ENCODE measurements around the gene NEDD4L.

The NEDD4L gene

GRCh38 chr18:58124475-58124874, 80.4 kb downstream of the NEDD4L start:
- no peak overlapping the region for H3K4me3 ChIP-seq (ENCODE audit: low read depth, low read length)
- TF ChIP-seq CTCF (IDR thresholded peaks at IDR 0.05; ENCODE audit: low read depth, low read length, missing control alignments), result no peak
- no peak for DNase-seq (ENCODE audit: low read depth)

- H3K4me3 ChIP-seq (ENCODE audit: low read depth, low read length), result no peak overlapping the region
- DNase-seq (ENCODE audit: low read depth), result no peak
- TF ChIP-seq CTCF (IDR thresholded peaks at IDR 0.05; ENCODE audit: low read depth, low read length, missing control alignments), result no peak
These were observed 81.2 kb downstream of the NEDD4L start for GRCh38 chr18:58125183-58125582.

DNA sequence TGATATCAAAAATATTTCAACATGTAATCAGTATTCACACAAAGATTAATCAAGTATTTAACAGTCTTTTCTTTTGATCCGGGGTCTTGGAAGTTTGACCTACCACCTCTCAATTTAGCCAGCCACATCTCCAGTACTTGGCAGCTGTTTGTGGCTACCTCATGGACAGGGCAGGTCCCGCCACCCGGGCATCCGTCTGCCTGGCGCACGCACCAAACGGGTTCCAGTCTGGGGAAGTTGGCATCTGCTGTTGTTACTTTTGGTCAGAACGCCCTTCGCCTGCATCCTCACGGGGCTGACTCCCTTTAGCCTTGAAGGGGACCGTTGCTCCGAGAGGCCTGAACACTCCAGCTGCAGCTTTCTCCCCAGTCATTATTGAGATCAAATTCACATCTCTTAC, 81.7 kb downstream of the NEDD4L start:
- no peak for DNase-seq (ENCODE audit: low read depth)
- no peak for TF ChIP-seq CTCF (IDR thresholded peaks at IDR 0.05; ENCODE audit: low read depth, low read length, missing control alignments)
- no peak overlapping the region for H3K4me3 ChIP-seq (ENCODE audit: low read depth, low read length)

GRCh38 chr18:58128381-58129374, 84.7 kb downstream of the NEDD4L start:
- no peak overlapping the region for H3K4me3 ChIP-seq (ENCODE audit: low read depth, low read length)
- no peak for DNase-seq (ENCODE audit: low read depth)
- TF ChIP-seq CTCF (IDR thresholded peaks at IDR 0.05; ENCODE audit: low read depth, low read length, missing control alignments), result no peak

DNA sequence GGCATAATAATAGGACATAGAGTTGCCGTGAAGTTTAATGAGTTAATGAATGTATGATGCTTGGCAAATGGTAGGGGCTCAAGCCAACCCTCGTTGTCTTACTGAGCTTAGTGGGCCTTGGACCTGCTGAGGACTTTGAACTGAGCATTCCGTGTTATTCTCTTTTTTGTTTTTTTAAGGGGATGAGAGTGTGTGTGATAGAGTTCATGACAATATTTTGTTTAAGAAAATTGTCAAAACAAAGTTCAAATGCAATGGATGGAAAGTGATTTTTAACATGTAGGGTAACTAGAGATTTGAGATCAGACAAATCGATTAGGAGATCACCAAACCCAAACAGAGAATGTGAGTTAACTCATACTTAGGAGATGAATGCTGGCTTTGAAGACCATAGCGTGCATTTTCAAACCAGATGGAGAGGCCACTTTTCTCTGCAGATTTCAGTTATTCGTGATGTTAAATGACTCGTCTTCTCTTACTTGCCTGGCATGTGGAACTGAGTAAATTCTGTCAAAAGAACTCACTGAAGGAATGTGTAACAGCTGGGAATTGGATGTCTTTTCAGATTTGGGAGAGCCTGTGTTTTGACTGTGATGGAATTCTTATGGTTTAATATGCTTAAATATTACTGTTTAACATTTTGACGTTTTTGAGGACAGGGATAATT, 88.7 kb downstream of the NEDD4L start:
- DNase-seq (ENCODE audit: low read depth), result no peak
- H3K4me3 ChIP-seq (ENCODE audit: low read depth, low read length), result no peak overlapping the region
- TF ChIP-seq CTCF (IDR thresholded peaks at IDR 0.05; ENCODE audit: low read depth, low read length, missing control alignments), result no peak

- DNase-seq (ENCODE audit: low read depth), result no peak
- no peak overlapping the region for H3K4me3 ChIP-seq (ENCODE audit: low read depth, low read length)
- no peak for TF ChIP-seq CTCF (IDR thresholded peaks at IDR 0.05; ENCODE audit: low read depth, low read length, missing control alignments)
These were observed 91.2 kb downstream of the NEDD4L start for GRCh38 chr18:58135183-58135641.
